ENCODE data around the gene SLC11A1. TPM values are rescaled to one million over a fixed set of nuclear protein-coding genes. Genes with fewer than 3 reads are reported as not detected.
A peak's percentile ranks its signal among the peaks of the same experiment; 100 is the strongest.

Gene SLC11A1
- total RNA-seq, 1 experiment from 2014 or later, result 1.2 TPM

GRCh38 chr2:218392891-218393462, 10.9 kb downstream of the SLC11A1 start:
- no peak for DNase-seq (ENCODE audit: extremely low read depth, low read depth)

- no peak for DNase-seq (ENCODE audit: extremely low read depth, low read depth)
Measured at GRCh38 chr2:218393750-218394290, 11.7 kb downstream of the SLC11A1 start.

- no peak for DNase-seq (ENCODE audit: extremely low read depth, low read depth)
Measured at GRCh38 chr2:218394298-218395089, 12.4 kb downstream of the SLC11A1 start.

- no peak for DNase-seq (ENCODE audit: extremely low read depth, low read depth)
Measured at GRCh38 chr2:218395090-218395444, 13.0 kb downstream of the SLC11A1 start.

- no peak for DNase-seq (ENCODE audit: extremely low read depth, low read depth)
Measured at GRCh38 chr2:218395456-218395825, 13.4 kb downstream of the SLC11A1 start.

- DNase-seq (ENCODE audit: extremely low read depth, low read depth), result peak; percentile 93
Measured at GRCh38 chr2:218395826-218396687, 14.0 kb downstream of the SLC11A1 start.

- DNase-seq (ENCODE audit: extremely low read depth, low read depth), result no peak
Measured at GRCh38 chr2:218396688-218397462, 14.8 kb downstream of the SLC11A1 start.

GRCh38 chr2:218397463-218397819, 15.4 kb downstream of the SLC11A1 start:
- DNase-seq (ENCODE audit: extremely low read depth, low read depth), result no peak

GRCh38 chr2:218397820-218398436, 15.9 kb downstream of the SLC11A1 start:
- DNase-seq (ENCODE audit: extremely low read depth, low read depth), result peak; percentile 64

GRCh38 chr2:218398437-218399390, 16.6 kb downstream of the SLC11A1 start:
- DNase-seq (ENCODE audit: extremely low read depth, low read depth), result peak; percentile 61

GRCh38 chr2:218399391-218400166, 17.5 kb downstream of the SLC11A1 start, which contains the start of gene CTDSP1:
Gene CTDSP1 (plus strand): TSS chr2:218399868. CDS start chr2:218400091, 223 bp downstream.
- DNase-seq (ENCODE audit: extremely low read depth, low read depth), result peak; percentile 93

- DNase-seq (ENCODE audit: extremely low read depth, low read depth), result no peak
Measured at GRCh38 chr2:218400167-218400929, 18.3 kb downstream of the SLC11A1 start.

- DNase-seq (ENCODE audit: extremely low read depth, low read depth), result no peak
Measured at GRCh38 chr2:218400930-218401881, 19.1 kb downstream of the SLC11A1 start.

- DNase-seq (ENCODE audit: extremely low read depth, low read depth), result no peak
Measured at GRCh38 chr2:218401890-218402289, 19.8 kb downstream of the SLC11A1 start.

GRCh38 chr2:218402491-218402901, 20.4 kb downstream of the SLC11A1 start:
- DNase-seq (ENCODE audit: extremely low read depth, low read depth), result no peak

- DNase-seq (ENCODE audit: extremely low read depth, low read depth), result no peak
Measured at GRCh38 chr2:218402911-218403411, 20.9 kb downstream of the SLC11A1 start.

All from NCI-H460 (cell line).